Endothelial cell of umbilical vein (primary cell): Measurements from ENCODE around the gene CNIH4. TPM values are rescaled to one million over a fixed set of nuclear protein-coding genes. Genes with fewer than 3 reads are reported as not detected.

Source experiments
- BruUV-seq: library from RNA; stranded (reverse); fragments of 400-500 nt; replicated peaks from 2 replicates; lab custom pipeline; 2021; lab: Mats Ljungman, UMichigan
- CTCF ChIA-PET: fragments of 300-600, 350-600 bp; sonication (Branson Sonifier 250); formaldehyde crosslinking; loops from one replicate; lab custom pipeline; 2021; ENCODE audit warnings: antibody characterized with exemption, inconsistent platforms; lab: Charles Lee
- POLR2A ChIA-PET: fragments of 300-600, 350-600 bp; sonication (Branson Sonifier 250); formaldehyde crosslinking; loops from one replicate; lab custom pipeline; 2021; ENCODE audit warnings: antibody characterized with exemption, inconsistent platforms; lab: Charles Lee
- DNase-seq: peaks from one replicate; pipeline ENCODE4 v3.0.0-alpha.2; 2011; ENCODE audit warnings: low read depth, low spot score
- FAIRE-seq: peaks from 2 replicates; lab custom pipeline; 2011; peaks lifted over from hg19 to GRCh38; lab: Jason Lieb, UNC
- H2AFZ ChIP-seq: 2 replicates; pipeline ENCODE4 v1.6.0; 2012; ENCODE audit warnings: low read depth, low read length, control low read depth, inconsistent platforms
- H3K27ac ChIP-seq: 2 replicates; pipeline ENCODE4 v1.5.1; 2011; ENCODE audit warnings: low read depth, mild to moderate bottlenecking, control low read depth, low read length, moderate library complexity; ENCODE audit not compliant: insufficient read depth
- H3K27me3 ChIP-seq, 2 experiments: 2 replicates each; pipeline versions ENCODE4 v1.6.0 to v1.6.1; 2011; ENCODE audit warnings: low read length in 2 of 2, mixed read lengths in 1 of 2; ENCODE audit not compliant: control insufficient read depth in 2 of 2, insufficient read depth in 2 of 2
- H3K36me3 ChIP-seq, 2 experiments: 2 replicates in 1 of 2; 3 replicates in 1 of 2; pipeline ENCODE4 v1.5.1; 2011; ENCODE audit warnings: low read length in 2 of 2, mild to moderate bottlenecking in 1 of 2, moderate library complexity in 1 of 2; ENCODE audit not compliant: control insufficient read depth in 2 of 2, insufficient read depth in 2 of 2; ENCODE audit errors: extremely low read depth in 1 of 2
- H3K4me1 ChIP-seq: 3 replicates; pipeline ENCODE4 v1.5.1; 2011; ENCODE audit warnings: mild to moderate bottlenecking, low read length; ENCODE audit not compliant: control insufficient read depth, insufficient read depth; ENCODE audit errors: extremely low read depth
- H3K4me2 ChIP-seq: 2 replicates; pipeline ENCODE4 v1.6.1; 2011; ENCODE audit warnings: low read length, control low read depth, mixed read lengths; ENCODE audit not compliant: insufficient read depth
- H3K4me3 ChIP-seq, 3 experiments: fragments of 200-600 bp in 1 of 3; sonication (generic), shearing (Covaris generic) in 1 of 3; replicated peaks in 1 of 3; 2 replicates each; pipeline ENCODE4 v1.5.1; 2011 to 2016; ENCODE audit warnings: control low read depth in 3 of 3, low read length in 3 of 3, mild to moderate bottlenecking in 2 of 3, inconsistent platforms in 1 of 3, low read depth in 1 of 3, moderate library complexity in 1 of 3; ENCODE audit not compliant: insufficient read depth in 1 of 3
- H3K79me2 ChIP-seq: 2 replicates; pipeline ENCODE4 v1.6.0; 2012; ENCODE audit warnings: low read length, inconsistent platforms; ENCODE audit not compliant: control insufficient read depth, insufficient read depth
- H3K9ac ChIP-seq: replicated peaks from 2 replicates; pipeline ENCODE3; 2011; ENCODE audit warnings: low read length, control low read depth; ENCODE audit not compliant: insufficient read depth; ENCODE audit errors: extremely low read depth
- H3K9me1 ChIP-seq: replicated peaks from 3 replicates; pipeline ENCODE4 v1.6.0; 2011; ENCODE audit warnings: mild to moderate bottlenecking, low read length; ENCODE audit not compliant: control insufficient read depth, insufficient read depth; ENCODE audit errors: extremely low read depth
- H3K9me3 ChIP-seq: replicated peaks from 2 replicates; pipeline ENCODE4 v1.5.1; 2012; ENCODE audit warnings: low read length, inconsistent platforms; ENCODE audit not compliant: control insufficient read depth, insufficient read depth
- H4K20me1 ChIP-seq: replicated peaks from 2 replicates; pipeline ENCODE3; 2011; ENCODE audit warnings: mild to moderate bottlenecking, low read length; ENCODE audit not compliant: control insufficient read depth, insufficient read depth; ENCODE audit errors: extremely low read depth
- EZH2 ChIP-seq: IDR thresholded peaks from 2 replicates; pipeline ENCODE4 v1.6.1; 2012; ENCODE audit warnings: borderline replicate concordance, low read depth, mild to moderate bottlenecking, moderate library complexity, low read length, inconsistent platforms; ENCODE audit not compliant: severe bottlenecking
- FOS ChIP-seq: IDR thresholded peaks from 2 replicates; pipeline ENCODE4 v1.6.1; 2011; ENCODE audit warnings: mild to moderate bottlenecking, low read length, moderate library complexity, borderline replicate concordance; ENCODE audit not compliant: insufficient read depth
- GATA2 ChIP-seq: IDR thresholded peaks from 2 replicates; pipeline ENCODE4 v1.7.0; 2011; ENCODE audit warnings: low read depth, mild to moderate bottlenecking, moderate library complexity, mixed read lengths, low read length; ENCODE audit not compliant: insufficient read length, insufficient read depth
- JUN ChIP-seq: IDR thresholded peaks from 2 replicates; pipeline ENCODE4 v1.6.1; 2011; ENCODE audit warnings: borderline replicate concordance, low read depth; ENCODE audit not compliant: insufficient read length, insufficient read depth
- MYC ChIP-seq: IDR thresholded peaks from one replicate; pipeline ENCODE4 v1.6.1; 2011; ENCODE audit warnings: mild to moderate bottlenecking, low read depth, low read length
- POLR2A ChIP-seq: IDR thresholded peaks from 2 replicates; pipeline ENCODE4 v1.6.1; 2012; ENCODE audit warnings: low read depth, mild to moderate bottlenecking, control low read depth, low read length
- POLR2AphosphoS5 ChIP-seq: IDR thresholded peaks from 2 replicates; pipeline ENCODE4 v1.6.1; 2012; ENCODE audit warnings: low read depth, mild to moderate bottlenecking, control low read depth, low read length, moderate library complexity; ENCODE audit not compliant: insufficient read depth
- dilution Hi-C: fragments of 300-500 bp; cut with MboI; formaldehyde crosslinking; loops from one replicate; pipeline ENCODE4 v1.15.0; 2019; ENCODE audit warnings: low sequenced_read_pairs; ENCODE audit not compliant: extremely low pct_ligation_motif_present
- intact Hi-C: fragments of 100-400 bp; cut with micrococcal nuclease; formaldehyde crosslinking; loops from one replicate; pipeline ENCODE4 v1.10.0; 2022
- polyA plus RNA-seq, 4 experiments: library from polyadenylated mRNA; depleted of rRNA in 3 of 4; stranded (reverse) in 3 of 4; unstranded in 1 of 4; fragments of >200 nt; gene quantifications; 2 replicates each; pipeline versions ENCODE4 v1.2.1 to v1.2.3, GENCODE V29; 2011 to 2012; ENCODE audit warnings: missing spikeins in 1 of 4
- total RNA-seq: library from RNA; stranded (reverse); gene quantifications from 2 replicates; pipeline ENCODE4 v1.2.3, GENCODE V29; 2021
- TF ChIP-seq, protein P1 (sequence below): IDR thresholded peaks from 2 replicates; pipeline ENCODE4 v1.6.1; 2011; ENCODE audit not compliant: insufficient read depth, insufficient read length
- TF ChIP-seq, protein P2 (sequence below), 2 donors: IDR thresholded peaks; 1 replicate in 1 of 2; 2 replicates in 1 of 2; pipeline ENCODE4 v1.5.1; 2011; ENCODE audit warnings: low read length in 2 of 2, mild to moderate bottlenecking in 2 of 2, moderate library complexity in 2 of 2, control low read depth in 1 of 2, inconsistent platforms in 1 of 2, low read depth in 1 of 2; ENCODE audit not compliant: insufficient read depth in 1 of 2; ENCODE audit errors: extremely low read depth in 1 of 2

The CNIH4 gene
- total and polyA plus RNA-seq, 2 donors (not counting 3 experiments of a cell fraction or from before 2014, with no cell fraction given), result 74.9 to 118 TPM

DNA sequence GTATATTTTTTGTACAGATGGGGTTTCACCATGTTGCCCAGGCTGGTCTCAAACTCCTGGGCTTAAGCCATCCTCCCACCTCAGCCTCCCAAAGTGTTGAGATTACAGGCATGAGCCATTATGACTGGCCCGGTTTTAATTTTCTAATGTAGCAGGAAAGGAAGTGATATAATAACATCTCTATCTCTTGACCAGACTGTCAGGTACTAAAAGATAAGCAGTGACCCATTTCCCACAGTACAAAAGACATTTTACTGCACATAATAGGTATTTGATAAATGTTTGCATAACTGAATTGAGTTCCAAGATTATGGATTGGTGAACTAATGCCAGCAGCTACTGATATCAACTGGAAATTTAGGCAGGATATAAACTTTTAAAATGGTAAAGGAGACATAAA, 30.7 kb upstream of the CNIH4 start:
- TF ChIP-seq JUN (no peak), MYC (no peak), EZH2 (no peak), GATA2 (no peak), POLR2A (no peak), POLR2AphosphoS5 (no peak), FOS (no peak)
- TF ChIP-seq, protein P1, sequence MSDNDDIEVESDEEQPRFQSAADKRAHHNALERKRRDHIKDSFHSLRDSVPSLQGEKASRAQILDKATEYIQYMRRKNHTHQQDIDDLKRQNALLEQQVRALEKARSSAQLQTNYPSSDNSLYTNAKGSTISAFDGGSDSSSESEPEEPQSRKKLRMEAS, result no peak
- TF ChIP-seq, protein P2, sequence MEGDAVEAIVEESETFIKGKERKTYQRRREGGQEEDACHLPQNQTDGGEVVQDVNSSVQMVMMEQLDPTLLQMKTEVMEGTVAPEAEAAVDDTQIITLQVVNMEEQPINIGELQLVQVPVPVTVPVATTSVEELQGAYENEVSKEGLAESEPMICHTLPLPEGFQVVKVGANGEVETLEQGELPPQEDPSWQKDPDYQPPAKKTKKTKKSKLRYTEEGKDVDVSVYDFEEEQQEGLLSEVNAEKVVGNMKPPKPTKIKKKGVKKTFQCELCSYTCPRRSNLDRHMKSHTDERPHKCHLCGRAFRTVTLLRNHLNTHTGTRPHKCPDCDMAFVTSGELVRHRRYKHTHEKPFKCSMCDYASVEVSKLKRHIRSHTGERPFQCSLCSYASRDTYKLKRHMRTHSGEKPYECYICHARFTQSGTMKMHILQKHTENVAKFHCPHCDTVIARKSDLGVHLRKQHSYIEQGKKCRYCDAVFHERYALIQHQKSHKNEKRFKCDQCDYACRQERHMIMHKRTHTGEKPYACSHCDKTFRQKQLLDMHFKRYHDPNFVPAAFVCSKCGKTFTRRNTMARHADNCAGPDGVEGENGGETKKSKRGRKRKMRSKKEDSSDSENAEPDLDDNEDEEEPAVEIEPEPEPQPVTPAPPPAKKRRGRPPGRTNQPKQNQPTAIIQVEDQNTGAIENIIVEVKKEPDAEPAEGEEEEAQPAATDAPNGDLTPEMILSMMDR (IDR thresholded peaks at IDR 0.05; ENCODE audit: extremely low read depth in 1 of 2, insufficient read depth in 1 of 2, low read depth in 1 of 2, low read length in 2 of 2), result no peak
- H3K9me3 ChIP-seq, result no peaks in the 10 kb centered on the region
- no peak overlapping the region for H3K4me2 ChIP-seq
- CTCF ChIA-PET, result no interaction called here
- H3K9me1 ChIP-seq, result no peaks in the 10 kb centered on the region
- dilution Hi-C loops (no loop called here), intact Hi-C loops (no loop called here)
- H3K36me3 ChIP-seq, result no peaks in the 10 kb centered on the region
- no peaks in the 10 kb centered on the region for H3K27me3 ChIP-seq
- no peaks in the 10 kb centered on the region for H4K20me1 ChIP-seq
- POLR2A ChIA-PET, result no interaction called here
- H2AFZ ChIP-seq, result no peak overlapping the region
- no TSS peak for BruUV-seq
- DNase-seq (no peak), FAIRE-seq (no peak)
- H3K4me1 ChIP-seq, result peaks cover 10% of the 10 kb centered on the region
- no peak overlapping the region for H3K27ac ChIP-seq
- no peak overlapping the region for H3K9ac ChIP-seq
- H3K79me2 ChIP-seq, result peaks cover 64% of the 10 kb centered on the region
- H3K4me3 ChIP-seq, result no peak overlapping the region
